ENCODE data around the gene MARCHF5. TPM values are rescaled to one million over a fixed set of nuclear protein-coding genes. Genes with fewer than 3 reads are reported as not detected.
"Not testable (repeated sequence)": the region's sequence is repeated elsewhere in the genome, so short reads cannot be mapped to it uniquely, and the experiment has no call there.

MARCHF5 gene
- total and polyA plus RNA-seq, 2 of the 8 experiments (the other 6 are each of a cell fraction or from before 2014, with no cell fraction given), result 8.7 to 26.8 TPM

- WGBS, 2 experiments (ENCODE audit: extremely low coverage in 1 of 2, insufficient coverage in 1 of 2, insufficient read length in 1 of 2, insufficient replicate concordance in 2 of 2, low coverage in 1 of 2, low lambda C conversion rate in 2 of 2, missing lambda C conversion rate in 1 of 2), result 80% methylated on average over 9 of the region's 9 CpGs; no CpG with 5 or more reads in 1 of the 2 experiments
- H2BK5ac ChIP-seq (ENCODE audit: low read depth, low read length); H3K9me3 ChIP-seq (ENCODE audit: insufficient read depth in 2 of 2, low read depth in 1 of 2, low read length in 1 of 2); H4K5ac ChIP-seq (ENCODE audit: insufficient read length, low read depth, low read length); H3K23me2 ChIP-seq (ENCODE audit: low read depth, low read length); FAIRE-seq; H2BK120ac ChIP-seq (replicated peaks; ENCODE audit: low read depth, low read length); H3K56ac ChIP-seq (replicated peaks; ENCODE audit: insufficient read length, low read depth, low read length); H3K79me2 ChIP-seq (ENCODE audit: control insufficient read depth in 1 of 2, insufficient read depth in 2 of 2, low read length in 2 of 2); H3K4me2 ChIP-seq (ENCODE audit: insufficient read depth in 1 of 2, low read depth in 2 of 2, low read length in 2 of 2); H3K18ac ChIP-seq (ENCODE audit: extremely low read depth, low read length); H3K27ac ChIP-seq (ENCODE audit: low read depth, low read length); H3K14ac ChIP-seq (ENCODE audit: insufficient read length); H3K79me1 ChIP-seq (ENCODE audit: low read depth, low read length); H2AFZ ChIP-seq (ENCODE audit: low read length); H3K4me1 ChIP-seq (replicated peaks in 1 of 4; ENCODE audit: control insufficient read depth in 3 of 4, insufficient read depth in 4 of 4, low read length in 3 of 4); H3K4ac ChIP-seq (replicated peaks; ENCODE audit: insufficient read length, low read depth, low read length); H4K20me1 ChIP-seq (replicated peaks in 1 of 2; ENCODE audit: control insufficient read depth in 1 of 2, insufficient read depth in 2 of 2, low read length in 2 of 2); H2BK20ac ChIP-seq (ENCODE audit: low read length); H4K8ac ChIP-seq (ENCODE audit: extremely low read depth, insufficient read depth, low read length); DNase-seq (ENCODE audit: low read depth in 1 of 2, low spot score in 2 of 2); H3K23ac ChIP-seq (ENCODE audit: insufficient read length); H2BK15ac ChIP-seq (ENCODE audit: low read length); H3K4me3 ChIP-seq (ENCODE audit: extremely low read depth in 1 of 4, insufficient read depth in 2 of 4, low read depth in 3 of 4, low read length in 4 of 4); H4K91ac ChIP-seq (replicated peaks; ENCODE audit: insufficient read length, low read length); H3K27me3 ChIP-seq (replicated peaks in 1 of 4; ENCODE audit: control insufficient read depth in 3 of 4, extremely low read depth in 1 of 4, insufficient read depth in 3 of 4, low read length in 3 of 4); H2BK12ac ChIP-seq (ENCODE audit: low read depth, low read length); H3K9ac ChIP-seq (replicated peaks in 1 of 4; ENCODE audit: extremely low read depth in 1 of 4, low read depth in 3 of 4, low read length in 3 of 4); H2AK5ac ChIP-seq (ENCODE audit: low read depth, low read length): not testable (repeated sequence)
- ChIA-PET CTCF (ENCODE audit: partially characterized antibody) (interaction anchor here (0.9 kb wide), 1 partner anchor 259 kb away, joined by 3 read pairs; no protein-coding TSS in a partner anchor), POLR2A (ENCODE audit: partially characterized antibody) (interaction anchor here (1.0 kb wide), 1 partner anchor 34 kb away, joined by 5 read pairs; no protein-coding TSS in a partner anchor)
- H3K36me3 ChIP-seq (ENCODE audit: control insufficient read depth in 2 of 4, insufficient read depth in 4 of 4, low read length in 3 of 4), result peaks cover 2 to 33% (median 18%) of the 10 kb centered on the region in 4 experiments; a peak in 7 of 8 replicates
These were observed 56.2 kb downstream of the MARCHF5 start for GRCh38 chr10:92347035-92347676.

Data from H1 (cell line).